GM18505 (cell line): ENCODE measurements around the gene FAM118A.
"Not testable (repeated sequence)": the region's sequence is repeated elsewhere in the genome, so short reads cannot be mapped to it uniquely, and the experiment has no call there.

Experiments
- ATAC-seq: cut with Tn5 transposase; IDR thresholded peaks from one replicate; pipeline ENCODE4 v1.9.1; 2021; ENCODE audit not compliant: unreplicated experiment
- POLR2A ChIP-seq: IDR thresholded peaks from 4 replicates; pipeline ENCODE4 v1.6.1; 2011; ENCODE audit warnings: borderline replicate concordance; ENCODE audit not compliant: insufficient read depth, insufficient read length; ENCODE audit errors: extremely low read depth

FAM118A gene

GRCh38 chr22:45338795-45339194, 29.1 kb downstream of the FAM118A start:
- no peak for TF ChIP-seq POLR2A
- no peak for ATAC-seq

- no peak for TF ChIP-seq POLR2A
- no peak for ATAC-seq
These were observed 30.6 kb downstream of the FAM118A start for GRCh38 chr22:45340323-45340722.

- no peak for ATAC-seq
- TF ChIP-seq POLR2A, result no peak
These were observed 31.8 kb downstream of the FAM118A start for GRCh38 chr22:45341498-45341897.

- ATAC-seq, result no peak
- no peak for TF ChIP-seq POLR2A
These were observed 33.4 kb downstream of the FAM118A start for GRCh38 chr22:45343143-45343542.

- no peak for TF ChIP-seq POLR2A
- no peak for ATAC-seq
These were observed 34.6 kb downstream of the FAM118A start for GRCh38 chr22:45344334-45344733.

- ATAC-seq, result no peak
- TF ChIP-seq POLR2A, result no peak
These were observed 40.2 kb downstream of the FAM118A start for GRCh38 chr22:45349916-45350315.

GRCh38 chr22:45351956-45352355, 42.2 kb downstream of the FAM118A start:
- no peak for ATAC-seq
- TF ChIP-seq POLR2A, result no peak

- not testable (repeated sequence) for ATAC-seq
These were observed 43.0 kb downstream of the FAM118A start for GRCh38 chr22:45352757-45353156.

- TF ChIP-seq POLR2A, result no peak
- ATAC-seq, result no peak
These were observed 44.1 kb downstream of the FAM118A start for GRCh38 chr22:45353786-45354185.

GRCh38 chr22:45357490-45357889, 47.8 kb downstream of the FAM118A start:
- no peak for ATAC-seq
- TF ChIP-seq POLR2A, result no peak

GRCh38 chr22:45358127-45358526, 48.4 kb downstream of the FAM118A start:
- no peak for TF ChIP-seq POLR2A
- ATAC-seq, result no peak

- no peak for ATAC-seq
- TF ChIP-seq POLR2A, result no peak
These were observed 49.9 kb downstream of the FAM118A start for GRCh38 chr22:45359627-45360026.

- TF ChIP-seq POLR2A, result no peak
These were observed 57.0 kb downstream of the FAM118A start for GRCh38 chr22:45366713-45367112.

GRCh38 chr22:45373592-45373991, 63.9 kb downstream of the FAM118A start:
- ATAC-seq, result not testable (repeated sequence)

More at GRCh38 chr22:45366713-45367112, 57.0 kb downstream of the FAM118A start:
- ATAC-seq, result no peak

GRCh38 chr22:45376009-45376408, 66.3 kb downstream of the FAM118A start:
- no peak for TF ChIP-seq POLR2A
- no peak for ATAC-seq
